Measurements from ENCODE around the gene MTMR3.

MTMR3 gene

GRCh38 chr22:30024231-30024630, 141.3 kb downstream of the MTMR3 start:
- no peaks in the 10 kb centered on the region for H3K9me3 ChIP-seq (ENCODE audit: insufficient read depth, low read depth, low read length)
- H3K9ac ChIP-seq (ENCODE audit: low read depth, low read length), result no peak overlapping the region
- H3K27ac ChIP-seq (ENCODE audit: low read length), result no peak overlapping the region
- no peaks in the 10 kb centered on the region for H3K4me1 ChIP-seq (ENCODE audit: insufficient read depth, low read length)
- no peaks in the 10 kb centered on the region for H3K27me3 ChIP-seq (ENCODE audit: insufficient read depth, low read length)
- peaks cover 98% of the 10 kb centered on the region for H3K36me3 ChIP-seq (ENCODE audit: insufficient read depth, low read depth, low read length)
- no peak overlapping the region for H3K4me3 ChIP-seq (ENCODE audit: low read length)

- Histone ChIP-seq H3K36me3 (ENCODE audit: insufficient read depth, low read depth, low read length) (peaks cover 89% of the 10 kb centered on the region), H3K27me3 (ENCODE audit: insufficient read depth, low read length) (no peaks in the 10 kb centered on the region), H3K9ac (ENCODE audit: low read depth, low read length) (no peak overlapping the region), H3K9me3 (ENCODE audit: insufficient read depth, low read depth, low read length) (no peaks in the 10 kb centered on the region), H3K4me1 (ENCODE audit: insufficient read depth, low read length) (no peaks in the 10 kb centered on the region), H3K27ac (ENCODE audit: low read length) (no peak overlapping the region), H3K4me3 (ENCODE audit: low read length) (no peak overlapping the region)
Observed at GRCh38 chr22:30025221-30025620, 142.2 kb downstream of the MTMR3 start.

GRCh38 chr22:30026756-30027155, 143.8 kb downstream of the MTMR3 start:
- no peaks in the 10 kb centered on the region for H3K4me1 ChIP-seq (ENCODE audit: insufficient read depth, low read length)
- no peaks in the 10 kb centered on the region for H3K9me3 ChIP-seq (ENCODE audit: insufficient read depth, low read depth, low read length)
- peaks cover 73% of the 10 kb centered on the region for H3K36me3 ChIP-seq (ENCODE audit: insufficient read depth, low read depth, low read length)
- H3K27me3 ChIP-seq (ENCODE audit: insufficient read depth, low read length), result no peaks in the 10 kb centered on the region
- no peak overlapping the region for H3K4me3 ChIP-seq (ENCODE audit: low read length)
- no peak overlapping the region for H3K27ac ChIP-seq (ENCODE audit: low read length)
- H3K9ac ChIP-seq (ENCODE audit: low read depth, low read length), result no peak overlapping the region

- Histone ChIP-seq H3K4me3 (ENCODE audit: low read length) (no peak overlapping the region), H3K36me3 (ENCODE audit: insufficient read depth, low read depth, low read length) (peaks cover 69% of the 10 kb centered on the region), H3K27me3 (ENCODE audit: insufficient read depth, low read length) (no peaks in the 10 kb centered on the region), H3K9me3 (ENCODE audit: insufficient read depth, low read depth, low read length) (no peaks in the 10 kb centered on the region), H3K9ac (ENCODE audit: low read depth, low read length) (no peak overlapping the region), H3K27ac (ENCODE audit: low read length) (no peak overlapping the region), H3K4me1 (ENCODE audit: insufficient read depth, low read length) (no peaks in the 10 kb centered on the region)
Observed at GRCh38 chr22:30027169-30027568, 144.2 kb downstream of the MTMR3 start.

GRCh38 chr22:30027791-30028190, 144.8 kb downstream of the MTMR3 start:
- H3K9ac ChIP-seq (ENCODE audit: low read depth, low read length), result no peak overlapping the region
- H3K4me3 ChIP-seq (ENCODE audit: low read length), result no peak overlapping the region
- no peaks in the 10 kb centered on the region for H3K27me3 ChIP-seq (ENCODE audit: insufficient read depth, low read length)
- peaks cover 63% of the 10 kb centered on the region for H3K36me3 ChIP-seq (ENCODE audit: insufficient read depth, low read depth, low read length)
- H3K9me3 ChIP-seq (ENCODE audit: insufficient read depth, low read depth, low read length), result no peaks in the 10 kb centered on the region
- no peak overlapping the region for H3K27ac ChIP-seq (ENCODE audit: low read length)
- no peaks in the 10 kb centered on the region for H3K4me1 ChIP-seq (ENCODE audit: insufficient read depth, low read length)

- no peak overlapping the region for H3K27ac ChIP-seq (ENCODE audit: low read length)
- H3K36me3 ChIP-seq (ENCODE audit: insufficient read depth, low read depth, low read length), result peaks cover 54% of the 10 kb centered on the region
- H3K9ac ChIP-seq (ENCODE audit: low read depth, low read length), result no peak overlapping the region
- no peaks in the 10 kb centered on the region for H3K27me3 ChIP-seq (ENCODE audit: insufficient read depth, low read length)
- no peaks in the 10 kb centered on the region for H3K9me3 ChIP-seq (ENCODE audit: insufficient read depth, low read depth, low read length)
- H3K4me1 ChIP-seq (ENCODE audit: insufficient read depth, low read length), result peaks cover 3% of the 10 kb centered on the region; the same call in 1 of the 2 replicates
- no peak overlapping the region for H3K4me3 ChIP-seq (ENCODE audit: low read length)
Observed at GRCh38 chr22:30028731-30029130, 145.8 kb downstream of the MTMR3 start.

- Histone ChIP-seq H3K4me1 (ENCODE audit: insufficient read depth, low read length) (peaks cover 3% of the 10 kb centered on the region; the same call in 1 of the 2 replicates), H3K9me3 (ENCODE audit: insufficient read depth, low read depth, low read length) (no peaks in the 10 kb centered on the region), H3K27me3 (ENCODE audit: insufficient read depth, low read length) (no peaks in the 10 kb centered on the region), H3K4me3 (ENCODE audit: low read length) (no peak overlapping the region), H3K27ac (ENCODE audit: low read length) (no peak overlapping the region), H3K36me3 (ENCODE audit: insufficient read depth, low read depth, low read length) (peaks cover 46% of the 10 kb centered on the region), H3K9ac (ENCODE audit: low read depth, low read length) (no peak overlapping the region)
Observed at GRCh38 chr22:30029512-30029911, 146.5 kb downstream of the MTMR3 start.

- H3K4me1 ChIP-seq (ENCODE audit: insufficient read depth, low read length), result peaks cover 3% of the 10 kb centered on the region; the same call in 1 of the 2 replicates
- H3K27me3 ChIP-seq (ENCODE audit: insufficient read depth, low read length), result no peaks in the 10 kb centered on the region
- H3K9me3 ChIP-seq (ENCODE audit: insufficient read depth, low read depth, low read length), result no peaks in the 10 kb centered on the region
- H3K9ac ChIP-seq (ENCODE audit: low read depth, low read length), result no peak overlapping the region
- peaks cover 38% of the 10 kb centered on the region for H3K36me3 ChIP-seq (ENCODE audit: insufficient read depth, low read depth, low read length)
- no peak overlapping the region for H3K4me3 ChIP-seq (ENCODE audit: low read length)
- no peak overlapping the region for H3K27ac ChIP-seq (ENCODE audit: low read length)
Observed at GRCh38 chr22:30030329-30030728, 147.4 kb downstream of the MTMR3 start.

GRCh38 chr22:30031328-30031727, 148.4 kb downstream of the MTMR3 start:
- H3K27me3 ChIP-seq (ENCODE audit: insufficient read depth, low read length), result no peaks in the 10 kb centered on the region
- no peak overlapping the region for H3K4me3 ChIP-seq (ENCODE audit: low read length)
- H3K9me3 ChIP-seq (ENCODE audit: insufficient read depth, low read depth, low read length), result no peaks in the 10 kb centered on the region
- no peak overlapping the region for H3K27ac ChIP-seq (ENCODE audit: low read length)
- H3K9ac ChIP-seq (ENCODE audit: low read depth, low read length), result no peak overlapping the region
- H3K36me3 ChIP-seq (ENCODE audit: insufficient read depth, low read depth, low read length), result peaks cover 28% of the 10 kb centered on the region
- peaks cover 3% of the 10 kb centered on the region; the same call in 1 of the 2 replicates for H3K4me1 ChIP-seq (ENCODE audit: insufficient read depth, low read length)

GRCh38 chr22:30031764-30032455, 148.9 kb downstream of the MTMR3 start:
- no peak overlapping the region for H3K9ac ChIP-seq (ENCODE audit: low read depth, low read length)
- H3K27ac ChIP-seq (ENCODE audit: low read length), result no peak overlapping the region
- peaks cover 22% of the 10 kb centered on the region for H3K36me3 ChIP-seq (ENCODE audit: insufficient read depth, low read depth, low read length)
- no peaks in the 10 kb centered on the region for H3K9me3 ChIP-seq (ENCODE audit: insufficient read depth, low read depth, low read length)
- peaks cover 3% of the 10 kb centered on the region; the same call in 1 of the 2 replicates for H3K4me1 ChIP-seq (ENCODE audit: insufficient read depth, low read length)
- H3K4me3 ChIP-seq (ENCODE audit: low read length), result no peak overlapping the region
- no peaks in the 10 kb centered on the region for H3K27me3 ChIP-seq (ENCODE audit: insufficient read depth, low read length)

- Histone ChIP-seq H3K36me3 (ENCODE audit: insufficient read depth, low read depth, low read length) (peaks cover 11% of the 10 kb centered on the region), H3K9me3 (ENCODE audit: insufficient read depth, low read depth, low read length) (no peaks in the 10 kb centered on the region), H3K4me3 (ENCODE audit: low read length) (no peak overlapping the region), H3K27ac (ENCODE audit: low read length) (no peak overlapping the region), H3K27me3 (ENCODE audit: insufficient read depth, low read length) (no peaks in the 10 kb centered on the region), H3K9ac (ENCODE audit: low read depth, low read length) (no peak overlapping the region), H3K4me1 (ENCODE audit: insufficient read depth, low read length) (peaks cover 3% of the 10 kb centered on the region; the same call in 1 of the 2 replicates)
Observed at GRCh38 chr22:30033137-30033536, 150.2 kb downstream of the MTMR3 start.

GRCh38 chr22:30033901-30034300, 150.9 kb downstream of the MTMR3 start:
- H3K9ac ChIP-seq (ENCODE audit: low read depth, low read length), result no peak overlapping the region
- H3K36me3 ChIP-seq (ENCODE audit: insufficient read depth, low read depth, low read length), result peaks cover 3% of the 10 kb centered on the region; the same call in 1 of the 2 replicates

More at GRCh38 chr22:30033901-30034300, 150.9 kb downstream of the MTMR3 start:
- H3K4me3 ChIP-seq (ENCODE audit: low read length), result no peak overlapping the region
- H3K27me3 ChIP-seq (ENCODE audit: insufficient read depth, low read length), result no peaks in the 10 kb centered on the region
- peaks cover 3% of the 10 kb centered on the region for H3K4me1 ChIP-seq (ENCODE audit: insufficient read depth, low read length)
- no peaks in the 10 kb centered on the region for H3K9me3 ChIP-seq (ENCODE audit: insufficient read depth, low read depth, low read length)
- no peak overlapping the region for H3K27ac ChIP-seq (ENCODE audit: low read length)
